ENCODE data around the gene CEACAM4. TPM values are rescaled to one million over a fixed set of nuclear protein-coding genes. Genes with fewer than 3 reads are reported as not detected.

Gene CEACAM4
- total and polyA plus RNA-seq, 2 donors (not counting 1 experiment from before 2014, with no cell fraction given), result 0.34 TPM; not detected in 1

DNA sequence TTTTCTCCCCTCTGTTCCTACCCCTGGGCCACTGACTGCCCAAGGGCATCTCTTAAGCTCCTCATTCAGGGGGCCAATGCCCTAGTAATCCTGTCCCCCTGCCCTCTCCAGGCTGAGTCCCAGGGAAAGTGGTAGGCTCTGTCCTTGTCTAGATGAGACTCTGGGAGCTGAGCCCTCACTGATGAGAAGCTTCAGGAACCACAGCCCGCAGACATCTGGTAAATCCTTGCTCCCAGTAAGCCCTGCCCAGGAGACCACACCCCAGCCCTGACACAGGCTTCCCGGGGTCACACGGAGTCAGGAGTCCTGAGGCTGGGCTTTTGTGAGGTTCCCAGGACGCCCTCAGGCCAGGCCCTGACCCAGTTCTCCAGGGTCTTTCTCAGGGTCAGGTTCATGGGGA lies 1.9 kb downstream of the CEACAM4 start:
- Mint-ChIP-seq H3K4me3 (no peak overlapping the region), H3K4me1 (no peaks in the 10 kb centered on the region), H3K27me3 (peaks cover 29% of the 10 kb centered on the region), H3K9me3 (ENCODE audit: insufficient read depth) (no peaks in the 10 kb centered on the region), H3K27ac (no peak overlapping the region)
- Histone ChIP-seq H4K20me1 (ENCODE audit: control insufficient read depth, insufficient read depth, low read length, poor library complexity, severe bottlenecking) (no peaks in the 10 kb centered on the region), H2AFZ (ENCODE audit: insufficient read depth, low read depth, low read length, poor library complexity, severe bottlenecking) (no peak overlapping the region), H3K4me1 (ENCODE audit: control insufficient read depth in 2 of 2, insufficient read depth in 2 of 2, low read length in 2 of 2) (no peaks in the 10 kb centered on the region), H3K79me2 (ENCODE audit: control insufficient read depth, insufficient read depth, low read length) (no peaks in the 10 kb centered on the region), H3K36me3 (replicated peaks in 1 of 2; ENCODE audit: control extremely low read depth in 1 of 2, control insufficient read depth in 1 of 2, extremely low read depth in 1 of 2, insufficient read depth in 2 of 2, low read length in 1 of 2) (no peaks in the 10 kb centered on the region), H3K4me3 (ENCODE audit: control extremely low read depth in 1 of 5, extremely low read depth in 1 of 5, insufficient read depth in 1 of 5, low read depth in 2 of 5, low read length in 4 of 5) (peak overlapping the region in 1 of 5 experiments; percentile 15), H3K27ac (ENCODE audit: low read length in 2 of 2) (no peak overlapping the region), H3K4me2 (replicated peaks; ENCODE audit: low read depth, low read length, poor library complexity, severe bottlenecking) (no peak overlapping the region), H3K9ac (ENCODE audit: low read length) (no peak overlapping the region), H3K27me3 (replicated peaks in 1 of 4; ENCODE audit: control extremely low read depth in 1 of 4, control insufficient read depth in 3 of 4, insufficient read depth in 4 of 4, low read length in 3 of 4) (peaks cover 0 to 18% (median 5%) of the 10 kb centered on the region in 4 experiments), H3K9me3 (ENCODE audit: control extremely low read depth in 1 of 3, control insufficient read depth in 2 of 3, insufficient read depth in 1 of 3, low read length in 2 of 3) (peaks cover 0 to 7% (median 0%) of the 10 kb centered on the region in 3 donors)
- DNase-seq (no peak), ATAC-seq (ENCODE audit: low read depth) (no peak)
- TF ChIP-seq, protein P1, sequence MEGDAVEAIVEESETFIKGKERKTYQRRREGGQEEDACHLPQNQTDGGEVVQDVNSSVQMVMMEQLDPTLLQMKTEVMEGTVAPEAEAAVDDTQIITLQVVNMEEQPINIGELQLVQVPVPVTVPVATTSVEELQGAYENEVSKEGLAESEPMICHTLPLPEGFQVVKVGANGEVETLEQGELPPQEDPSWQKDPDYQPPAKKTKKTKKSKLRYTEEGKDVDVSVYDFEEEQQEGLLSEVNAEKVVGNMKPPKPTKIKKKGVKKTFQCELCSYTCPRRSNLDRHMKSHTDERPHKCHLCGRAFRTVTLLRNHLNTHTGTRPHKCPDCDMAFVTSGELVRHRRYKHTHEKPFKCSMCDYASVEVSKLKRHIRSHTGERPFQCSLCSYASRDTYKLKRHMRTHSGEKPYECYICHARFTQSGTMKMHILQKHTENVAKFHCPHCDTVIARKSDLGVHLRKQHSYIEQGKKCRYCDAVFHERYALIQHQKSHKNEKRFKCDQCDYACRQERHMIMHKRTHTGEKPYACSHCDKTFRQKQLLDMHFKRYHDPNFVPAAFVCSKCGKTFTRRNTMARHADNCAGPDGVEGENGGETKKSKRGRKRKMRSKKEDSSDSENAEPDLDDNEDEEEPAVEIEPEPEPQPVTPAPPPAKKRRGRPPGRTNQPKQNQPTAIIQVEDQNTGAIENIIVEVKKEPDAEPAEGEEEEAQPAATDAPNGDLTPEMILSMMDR (IDR thresholded peaks at IDR 0.05), result no peak
- no peak for TF ChIP-seq EZH2 (IDR thresholded peaks at IDR 0.05; ENCODE audit: borderline replicate concordance, insufficient read depth, low read depth, low read length, poor library complexity, severe bottlenecking)
- ChIA-PET CTCF (no interaction called here), POLR2A (no interaction called here)
- 86% methylated on average over 2 of the region's 4 CpGs for WGBS (ENCODE audit: insufficient coverage)
- intact Hi-C loops (cut with micrococcal nuclease), result no loop called here

DNA sequence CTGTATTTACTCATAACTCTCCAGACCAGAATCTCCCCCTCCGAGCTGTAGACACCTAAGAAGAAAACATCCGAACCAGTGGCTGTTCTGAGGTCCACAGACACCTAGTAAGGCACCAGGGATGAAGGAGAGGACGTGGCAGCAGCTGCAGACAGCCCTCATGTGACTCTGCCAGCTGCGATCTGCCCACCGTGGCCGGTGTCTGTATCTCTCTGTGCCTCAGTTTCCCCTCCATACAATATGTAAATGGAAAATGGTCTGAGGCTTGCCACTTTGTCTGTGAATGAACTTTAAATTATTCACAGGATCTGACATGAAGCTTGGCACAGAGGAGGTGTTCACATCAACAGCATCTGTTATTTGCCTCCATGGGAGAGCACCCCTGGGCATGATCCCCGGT lies 2.4 kb downstream of the CEACAM4 start:
- Histone ChIP-seq H3K9me3 (ENCODE audit: control extremely low read depth in 1 of 3, control insufficient read depth in 2 of 3, insufficient read depth in 1 of 3, low read length in 2 of 3) (peaks cover 0 to 7% (median 0%) of the 10 kb centered on the region in 3 donors), H3K9ac (ENCODE audit: low read length) (no peak overlapping the region), H3K4me1 (ENCODE audit: control insufficient read depth in 2 of 2, insufficient read depth in 2 of 2, low read length in 2 of 2) (no peaks in the 10 kb centered on the region), H4K20me1 (ENCODE audit: control insufficient read depth, insufficient read depth, low read length, poor library complexity, severe bottlenecking) (no peaks in the 10 kb centered on the region), H3K4me3 (ENCODE audit: control extremely low read depth in 1 of 5, extremely low read depth in 1 of 5, insufficient read depth in 1 of 5, low read depth in 2 of 5, low read length in 4 of 5) (peak overlapping the region in 1 of 5 experiments; percentile 15), H3K27me3 (replicated peaks in 1 of 4; ENCODE audit: control extremely low read depth in 1 of 4, control insufficient read depth in 3 of 4, insufficient read depth in 4 of 4, low read length in 3 of 4) (peaks cover 0 to 18% (median 5%) of the 10 kb centered on the region in 4 experiments), H3K4me2 (replicated peaks; ENCODE audit: low read depth, low read length, poor library complexity, severe bottlenecking) (no peak overlapping the region), H3K27ac (ENCODE audit: low read length in 2 of 2) (no peak overlapping the region), H2AFZ (ENCODE audit: insufficient read depth, low read depth, low read length, poor library complexity, severe bottlenecking) (no peak overlapping the region), H3K79me2 (ENCODE audit: control insufficient read depth, insufficient read depth, low read length) (no peaks in the 10 kb centered on the region), H3K36me3 (replicated peaks in 1 of 2; ENCODE audit: control extremely low read depth in 1 of 2, control insufficient read depth in 1 of 2, extremely low read depth in 1 of 2, insufficient read depth in 2 of 2, low read length in 1 of 2) (no peaks in the 10 kb centered on the region)
- POLR2A ChIA-PET, result no interaction called here
- Mint-ChIP-seq H3K4me3 (no peak overlapping the region), H3K4me1 (no peaks in the 10 kb centered on the region), H3K27ac (no peak overlapping the region), H3K9me3 (ENCODE audit: insufficient read depth) (no peaks in the 10 kb centered on the region), H3K27me3 (peaks cover 29% of the 10 kb centered on the region)
- ATAC-seq (ENCODE audit: low read depth) (no peak), DNase-seq (no peak)
- TF ChIP-seq, protein P1 (IDR thresholded peaks at IDR 0.05), result no peak
- TF ChIP-seq EZH2 (IDR thresholded peaks at IDR 0.05; ENCODE audit: borderline replicate concordance, insufficient read depth, low read depth, low read length, poor library complexity, severe bottlenecking), result no peak
- 66% methylated on average over 3 of the region's 7 CpGs for WGBS (ENCODE audit: insufficient coverage)
- CTCF ChIA-PET, result no interaction called here
- intact Hi-C loops (cut with micrococcal nuclease), result no loop called here

All from B cell (primary cell).